Astrocyte of the cerebellum (primary cell): ENCODE measurements around the gene ATP9B.

Experiments used
- DNase-seq: peaks from one replicate; pipeline ENCODE4 v3.0.0-alpha.2; 2011; ENCODE audit warnings: low read depth
- H3K4me3 ChIP-seq: 2 replicates; pipeline ENCODE4 v1.5.1; 2011; ENCODE audit warnings: mild to moderate bottlenecking, low read depth, low read length, moderate library complexity
- CTCF ChIP-seq: IDR thresholded peaks from 2 replicates; pipeline ENCODE4 v1.5.1; 2012; ENCODE audit warnings: low read length, low read depth, moderate library complexity, mild to moderate bottlenecking; ENCODE audit errors: missing control alignments
- in situ Hi-C: cut with HindIII; loops from 2 replicates; pipeline ENCODE4 v1.10.0; 2017; ENCODE audit warnings: low sequenced_read_pairs

ATP9B gene

GRCh38 chr18:79043288-79043687 is 25.9 kb upstream of the ATP9B start:
- no peak for DNase-seq
- in situ Hi-C loops: no loop called here
- no peak for TF ChIP-seq CTCF
- H3K4me3 ChIP-seq: no peak overlapping the region

GRCh38 chr18:79046522-79046921 is 22.7 kb upstream of the ATP9B start:
- no peak for DNase-seq
- no peak for TF ChIP-seq CTCF
- in situ Hi-C loops: no loop called here
- H3K4me3 ChIP-seq: no peak overlapping the region

- no peak for TF ChIP-seq CTCF
- H3K4me3 ChIP-seq: no peak overlapping the region
- in situ Hi-C loops: no loop called here
- DNase-seq: no peak
Observed at GRCh38 chr18:79047556-79048244, 21.5 kb upstream of the ATP9B start.

GRCh38 chr18:79048245-79048632 is 21.0 kb upstream of the ATP9B start:
- DNase-seq: no peak
- H3K4me3 ChIP-seq: no peak overlapping the region
- no peak for TF ChIP-seq CTCF
- in situ Hi-C loops: no loop called here

- DNase-seq: no peak
- in situ Hi-C loops: no loop called here
- no peak for TF ChIP-seq CTCF
- no peak overlapping the region for H3K4me3 ChIP-seq
Observed at GRCh38 chr18:79049506-79049905, 19.7 kb upstream of the ATP9B start.

- no peak for TF ChIP-seq CTCF
- in situ Hi-C loops: no loop called here
- DNase-seq: no peak
- H3K4me3 ChIP-seq: no peak overlapping the region
Observed at GRCh38 chr18:79050005-79050404, 19.2 kb upstream of the ATP9B start.

GRCh38 chr18:79056827-79057367 is 12.3 kb upstream of the ATP9B start:
- in situ Hi-C loops: no loop called here
- no peak for TF ChIP-seq CTCF

More at GRCh38 chr18:79056827-79057367, 12.3 kb upstream of the ATP9B start:
- H3K4me3 ChIP-seq: no peak overlapping the region
- DNase-seq: no peak
